ENCODE measurements around the gene MCOLN1. TPM values are rescaled to one million over a fixed set of nuclear protein-coding genes. Genes with fewer than 3 reads are reported as not detected.
"Not testable (repeated sequence)": the region's sequence is repeated elsewhere in the genome, so short reads cannot be mapped to it uniquely, and the experiment has no call there.

The MCOLN1 gene
- total RNA-seq, 1 donor from 2014 or later = 2.8 TPM

DNA sequence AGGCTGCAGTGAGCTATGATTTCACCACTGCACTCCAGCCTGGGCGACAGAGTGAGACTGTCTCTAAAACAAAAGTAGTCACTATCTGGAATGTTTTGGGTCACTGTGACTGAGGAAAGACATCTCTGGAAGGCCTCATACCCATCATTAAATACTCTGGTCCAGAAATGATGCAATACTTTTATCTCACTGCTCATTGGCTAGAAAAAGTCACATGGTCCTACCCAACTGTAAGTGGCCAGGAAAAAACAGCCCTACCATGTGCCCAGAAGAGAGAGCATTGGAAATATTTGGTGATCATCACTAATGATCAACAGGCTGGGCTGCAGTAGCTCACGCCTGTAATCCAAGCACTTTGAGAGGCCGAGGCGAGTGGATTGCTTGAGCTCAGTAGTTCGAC lies 42.9 kb downstream of the MCOLN1 start:
- no peak for DNase-seq (ENCODE audit: low read depth in 2 of 2)

DNA sequence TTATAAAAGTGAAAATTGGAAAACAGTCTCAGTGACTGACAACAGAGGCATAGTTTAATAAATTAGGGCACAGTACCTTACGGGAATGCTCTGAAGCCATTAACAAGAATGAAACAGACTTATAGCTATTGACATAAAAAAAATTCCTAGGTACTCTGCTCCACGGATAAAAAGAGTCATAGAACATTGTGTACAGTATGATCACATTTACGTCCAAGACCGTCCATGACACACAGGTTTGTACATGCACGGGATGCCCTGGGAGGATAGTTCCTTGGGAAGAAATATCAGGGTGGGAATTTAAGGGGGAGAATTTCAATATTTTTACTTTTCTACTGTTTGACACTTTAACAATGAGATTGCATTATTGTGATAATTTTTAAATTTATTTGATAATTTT lies 48.3 kb downstream of the MCOLN1 start:
- no peak for DNase-seq (ENCODE audit: low read depth in 2 of 2)

DNA sequence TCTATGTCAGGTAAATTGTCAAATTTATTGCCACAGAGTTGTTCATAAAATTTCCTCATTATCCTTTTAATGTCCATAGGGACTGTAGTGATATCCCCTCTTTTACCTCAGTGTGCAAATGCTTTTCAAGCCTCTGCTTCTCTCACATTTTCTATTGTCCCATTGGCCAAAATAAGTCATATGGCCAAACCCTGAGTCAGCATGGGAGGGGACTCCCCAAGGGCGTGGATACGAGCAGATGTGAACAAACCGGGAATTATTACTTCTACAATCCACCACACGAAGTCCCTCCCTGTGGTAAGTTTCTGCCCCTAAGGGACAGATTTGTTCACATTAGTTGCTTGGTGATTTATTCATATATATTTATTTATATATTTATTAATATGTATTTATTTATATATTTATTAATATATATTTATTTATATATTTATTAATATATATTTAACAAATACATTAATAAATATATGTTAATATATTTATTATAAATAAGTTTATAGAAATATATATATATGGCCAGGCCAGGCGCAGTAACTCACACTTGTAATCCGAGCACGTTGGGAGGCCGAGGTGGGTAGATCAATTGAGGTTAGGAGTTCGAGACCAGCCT lies 53.1 kb downstream of the MCOLN1 start:
- no peak for DNase-seq (ENCODE audit: low read depth in 2 of 2)

DNA sequence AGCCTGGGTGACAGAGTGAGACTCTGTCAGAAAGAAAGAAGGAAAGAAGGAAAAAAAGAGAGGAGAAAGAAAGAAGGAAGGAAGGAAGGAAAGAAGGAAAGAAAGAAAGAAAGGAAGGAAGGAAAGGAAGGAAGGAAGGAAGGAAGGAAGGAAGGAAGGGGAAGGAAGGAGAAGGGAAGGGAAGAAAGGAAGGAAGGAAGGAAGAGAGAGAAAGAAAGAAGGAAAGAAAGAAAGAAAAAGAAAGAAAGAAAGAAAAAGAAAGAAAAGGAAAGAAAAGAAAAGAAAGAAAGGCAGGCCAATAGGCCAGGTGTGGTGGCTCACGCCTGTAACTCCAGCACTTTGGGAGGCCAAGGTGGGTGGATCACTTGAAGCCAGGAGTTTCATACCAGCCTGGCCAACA lies 55.0 kb downstream of the MCOLN1 start:
- DNase-seq (ENCODE audit: low read depth in 2 of 2) = not testable (repeated sequence)

DNA sequence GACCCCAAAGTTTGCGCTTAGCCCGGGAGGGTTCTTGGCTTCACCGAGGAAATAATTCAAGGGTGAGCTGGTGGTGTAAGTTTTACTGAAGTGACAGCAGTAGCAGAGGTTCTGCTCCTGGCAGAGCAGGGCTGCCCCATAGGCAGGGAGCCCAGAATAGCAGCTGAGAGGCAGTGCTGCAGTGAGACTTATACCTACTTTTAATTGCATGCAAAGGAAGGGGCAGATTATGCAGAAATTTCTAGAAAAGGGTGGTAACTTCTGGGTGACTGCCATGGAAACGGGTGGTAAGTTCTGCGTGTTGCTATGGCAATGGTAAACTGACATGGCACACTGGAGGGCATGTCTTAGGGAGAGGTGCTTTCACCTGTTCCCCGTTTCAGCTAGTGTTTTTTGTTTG lies 55.7 kb downstream of the MCOLN1 start:
- DNase-seq (ENCODE audit: low read depth in 2 of 2) = no peak

DNA sequence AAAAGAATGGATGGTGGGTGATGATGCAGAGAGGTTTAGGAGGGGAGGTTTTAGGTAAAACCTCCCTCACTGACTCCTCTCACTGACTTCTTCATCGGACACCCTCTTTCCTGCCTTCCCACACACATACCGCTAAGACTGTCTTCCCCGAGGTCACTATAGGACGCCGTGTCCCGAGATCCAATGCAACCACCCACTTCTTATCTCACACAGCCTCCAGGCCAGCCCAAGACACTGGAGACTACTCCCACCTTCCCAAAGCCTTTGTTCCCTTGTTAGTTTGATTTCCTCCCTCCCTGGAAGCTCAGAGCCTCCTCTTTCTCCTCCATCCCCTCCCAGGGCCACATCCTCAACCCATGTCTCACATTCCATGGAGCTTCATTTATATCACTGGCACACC lies 56.8 kb downstream of the MCOLN1 start:
- no peak for DNase-seq (ENCODE audit: low read depth in 2 of 2)

DNA sequence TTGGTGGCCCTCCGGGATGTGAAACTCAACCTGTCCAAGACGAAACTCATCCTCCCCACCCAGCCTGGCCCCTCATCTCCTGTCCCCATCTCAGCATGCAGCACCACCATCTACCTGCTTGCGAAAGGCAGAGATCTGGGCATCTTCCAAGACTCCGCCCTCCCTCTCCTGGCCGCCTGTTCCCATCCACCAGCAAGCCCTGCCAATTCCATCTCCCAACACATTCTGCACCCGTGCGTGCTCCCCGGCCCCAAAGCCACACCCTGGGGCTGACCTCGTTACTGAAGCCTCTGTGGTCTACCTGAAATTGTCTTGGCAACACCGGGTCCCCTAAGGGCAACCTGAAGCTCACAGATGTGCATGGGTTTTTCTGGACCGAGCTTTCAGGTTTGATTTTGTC lies 60.0 kb downstream of the MCOLN1 start:
- no peak for DNase-seq (ENCODE audit: low read depth in 2 of 2)

Other genes starting within 250 kb of the MCOLN1 start
- gene INSR, start 228.2 kb upstream of the MCOLN1 start, total RNA-seq = 38.3 and 65.6 TPM in 2 replicates
- gene ARHGEF18, start 173.7 kb upstream of the MCOLN1 start, total RNA-seq = 20.4 and 22.0 TPM in 2 replicates
- gene PEX11G, start 33.6 kb upstream of the MCOLN1 start, total RNA-seq = 1.8 and 2.3 TPM in 2 replicates
- gene ZNF358, start 6.5 kb upstream of the MCOLN1 start, total RNA-seq = 8.3 and 21.7 TPM in 2 replicates
- gene PNPLA6, start 13.1 kb downstream of the MCOLN1 start, total RNA-seq = 63.7 and 90.4 TPM in 2 replicates
- gene CAMSAP3, start 73.2 kb downstream of the MCOLN1 start, total RNA-seq = under 0.01 TPM in 1 of 2 replicates, not detected in the other
- 19.4 and 26.0 TPM in 2 replicates for gene XAB2, start 106.9 kb downstream of the MCOLN1 start, total RNA-seq
- 17.7 and 28.5 TPM in 2 replicates for gene PET100, start 107.2 kb downstream of the MCOLN1 start, total RNA-seq
- gene PCP2, start 111.1 kb downstream of the MCOLN1 start, total RNA-seq = not detected in 2 replicates
- 22.3 and 34.8 TPM in 2 replicates for gene STXBP2, start 114.5 kb downstream of the MCOLN1 start, total RNA-seq
- gene RETN, start 146.4 kb downstream of the MCOLN1 start, total RNA-seq = not detected in 2 replicates
- gene MCEMP1, start 154.5 kb downstream of the MCOLN1 start, total RNA-seq = not detected in 2 replicates
- 93.8 and 106 TPM in 2 replicates for gene TRAPPC5, start 158.2 kb downstream of the MCOLN1 start, total RNA-seq
- not detected in 2 replicates for gene FCER2, start 179.5 kb downstream of the MCOLN1 start, total RNA-seq
- gene CLEC4G, start 209.5 kb downstream of the MCOLN1 start, total RNA-seq = under 0.01 TPM in 1 of 2 replicates, not detected in the other
- gene CD209, start 224.9 kb downstream of the MCOLN1 start, total RNA-seq = under 0.01 TPM in 2 replicates
- 41.8 and 143 TPM in 2 replicates for gene CLEC4M, start 240.6 kb downstream of the MCOLN1 start, total RNA-seq

Data from dermis microvascular lymphatic vessel endothelial cell (primary cell).